GM19438 (cell line): Measurements from ENCODE around the gene BABAM2.
"Not testable (repeated sequence)": the region's sequence is repeated elsewhere in the genome, so short reads cannot be mapped to it uniquely, and the experiment has no call there.

Experiments used
- ATAC-seq: cut with Tn5 transposase; IDR thresholded peaks from one replicate; pipeline ENCODE4 v1.9.1; 2021; ENCODE audit warnings: low read depth; ENCODE audit not compliant: unreplicated experiment

Gene BABAM2

GRCh38 chr2:28224648-28225472 is 334.3 kb downstream of the BABAM2 start:
- no peak for ATAC-seq

GRCh38 chr2:28225473-28226080 is 335.0 kb downstream of the BABAM2 start:
- ATAC-seq: no peak

- no peak for ATAC-seq
Measured at GRCh38 chr2:28226558-28226957, 336.0 kb downstream of the BABAM2 start.

GRCh38 chr2:28227498-28227897 is 337.0 kb downstream of the BABAM2 start:
- ATAC-seq: no peak

GRCh38 chr2:28228434-28228995 is 338.0 kb downstream of the BABAM2 start:
- ATAC-seq: no peak

GRCh38 chr2:28231110-28231631 is 340.6 kb downstream of the BABAM2 start:
- ATAC-seq: no peak

GRCh38 chr2:28232295-28232694 is 341.8 kb downstream of the BABAM2 start:
- no peak for ATAC-seq

- ATAC-seq: no peak
Measured at GRCh38 chr2:28233164-28233676, 342.7 kb downstream of the BABAM2 start.

- no peak for ATAC-seq
Measured at GRCh38 chr2:28234807-28235206, 344.3 kb downstream of the BABAM2 start.

GRCh38 chr2:28239207-28239606 is 348.7 kb downstream of the BABAM2 start:
- ATAC-seq: no peak

- ATAC-seq: no peak
Measured at GRCh38 chr2:28240937-28241336, 350.4 kb downstream of the BABAM2 start.

GRCh38 chr2:28247290-28247689 is 356.8 kb downstream of the BABAM2 start:
- no peak for ATAC-seq

GRCh38 chr2:28247734-28248133 is 357.2 kb downstream of the BABAM2 start:
- ATAC-seq: no peak

- no peak for ATAC-seq
Measured at GRCh38 chr2:28248511-28248910, 358.0 kb downstream of the BABAM2 start.

GRCh38 chr2:28250006-28250405 is 359.5 kb downstream of the BABAM2 start:
- no peak for ATAC-seq

- no peak for ATAC-seq
Measured at GRCh38 chr2:28251337-28251736, 360.8 kb downstream of the BABAM2 start.

- ATAC-seq: peak; percentile 87
Measured at GRCh38 chr2:28252311-28252710, 361.8 kb downstream of the BABAM2 start.

GRCh38 chr2:28253543-28253942 is 363.0 kb downstream of the BABAM2 start:
- ATAC-seq: no peak

- not testable (repeated sequence) for ATAC-seq
Measured at GRCh38 chr2:28255231-28255630, 364.7 kb downstream of the BABAM2 start.

GRCh38 chr2:28257182-28257581 is 366.7 kb downstream of the BABAM2 start:
- ATAC-seq: no peak

GRCh38 chr2:28259226-28259625 is 368.7 kb downstream of the BABAM2 start:
- ATAC-seq: not testable (repeated sequence)
